22Rv1 (cell line): ENCODE measurements around the gene RHOA.

Experiments used
- H3K27ac ChIP-seq: fragments of 450-650 bp; 2 replicates; pipeline ENCODE4 v1.5.1; 2017
- ZFX ChIP-seq: fragments of 450-650 bp; IDR thresholded peaks from 2 replicates; pipeline ENCODE4 v1.6.1; 2017; ENCODE audit warnings: antibody characterized with exemption, borderline replicate concordance
- TF ChIP-seq, protein P1 (sequence below): fragments of 450-650 bp; IDR thresholded peaks from 2 replicates; pipeline ENCODE4 v1.5.1; 2017; ENCODE audit warnings: mild to moderate bottlenecking

Gene RHOA

DNA sequence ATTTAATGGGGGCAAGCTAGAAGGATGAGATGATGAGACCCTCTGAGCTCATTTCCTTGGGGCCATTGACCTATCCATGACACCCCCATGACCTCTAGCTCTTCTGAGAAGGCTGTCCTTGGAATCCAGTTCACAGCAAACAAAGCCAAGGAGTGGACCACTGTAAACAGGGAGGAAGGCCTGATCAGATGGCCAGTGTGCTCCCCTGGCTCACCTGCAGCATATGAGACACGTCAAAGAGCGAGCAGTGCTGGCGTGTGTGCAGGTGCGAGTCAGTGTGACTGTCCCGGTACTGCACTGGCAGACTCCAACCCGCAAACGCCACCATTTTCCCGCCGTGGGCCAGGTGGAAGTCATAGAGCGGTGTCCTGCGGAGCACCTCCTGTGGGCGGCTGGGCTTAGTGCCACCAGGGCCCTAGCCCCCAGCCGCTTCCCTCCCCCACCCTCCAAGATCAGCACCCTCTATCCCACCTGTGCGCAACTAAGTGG, 10.2 kb upstream of the RHOA start:
- H3K27ac ChIP-seq: no peak overlapping the region
- TF ChIP-seq, protein P1, sequence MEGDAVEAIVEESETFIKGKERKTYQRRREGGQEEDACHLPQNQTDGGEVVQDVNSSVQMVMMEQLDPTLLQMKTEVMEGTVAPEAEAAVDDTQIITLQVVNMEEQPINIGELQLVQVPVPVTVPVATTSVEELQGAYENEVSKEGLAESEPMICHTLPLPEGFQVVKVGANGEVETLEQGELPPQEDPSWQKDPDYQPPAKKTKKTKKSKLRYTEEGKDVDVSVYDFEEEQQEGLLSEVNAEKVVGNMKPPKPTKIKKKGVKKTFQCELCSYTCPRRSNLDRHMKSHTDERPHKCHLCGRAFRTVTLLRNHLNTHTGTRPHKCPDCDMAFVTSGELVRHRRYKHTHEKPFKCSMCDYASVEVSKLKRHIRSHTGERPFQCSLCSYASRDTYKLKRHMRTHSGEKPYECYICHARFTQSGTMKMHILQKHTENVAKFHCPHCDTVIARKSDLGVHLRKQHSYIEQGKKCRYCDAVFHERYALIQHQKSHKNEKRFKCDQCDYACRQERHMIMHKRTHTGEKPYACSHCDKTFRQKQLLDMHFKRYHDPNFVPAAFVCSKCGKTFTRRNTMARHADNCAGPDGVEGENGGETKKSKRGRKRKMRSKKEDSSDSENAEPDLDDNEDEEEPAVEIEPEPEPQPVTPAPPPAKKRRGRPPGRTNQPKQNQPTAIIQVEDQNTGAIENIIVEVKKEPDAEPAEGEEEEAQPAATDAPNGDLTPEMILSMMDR: no peak
- TF ChIP-seq ZFX: no peak

DNA sequence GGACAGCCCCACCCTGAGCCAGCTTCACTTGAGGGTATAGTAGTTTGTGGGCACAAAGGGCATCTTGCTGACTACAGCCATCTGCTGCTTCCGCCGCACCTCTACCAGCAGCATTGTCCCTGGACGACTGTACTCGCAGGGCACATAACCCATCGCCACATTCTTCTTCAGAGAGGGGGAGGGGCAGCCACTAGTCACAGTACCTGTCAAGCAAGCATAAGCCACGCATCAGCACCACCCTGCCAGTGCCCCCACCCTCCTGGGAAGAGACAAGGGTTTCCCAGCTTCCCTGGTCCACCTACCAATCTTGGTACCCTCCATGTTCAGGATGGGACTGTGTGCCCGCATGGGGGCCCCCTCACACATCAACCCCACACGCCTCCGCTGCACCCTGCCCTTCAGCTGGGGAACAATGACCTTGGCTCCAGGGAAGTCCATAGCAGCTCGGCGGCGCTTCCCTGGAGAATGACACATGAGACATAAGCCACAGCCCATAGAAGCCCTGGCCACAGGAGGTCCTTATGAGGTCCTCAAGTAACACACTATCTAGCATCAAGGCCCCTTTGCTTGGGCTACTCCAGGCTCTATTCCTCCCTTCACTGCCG, 5.8 kb upstream of the RHOA start:
- H3K27ac ChIP-seq: no peak overlapping the region
- no peak for TF ChIP-seq ZFX
- TF ChIP-seq, protein P1: no peak

DNA sequence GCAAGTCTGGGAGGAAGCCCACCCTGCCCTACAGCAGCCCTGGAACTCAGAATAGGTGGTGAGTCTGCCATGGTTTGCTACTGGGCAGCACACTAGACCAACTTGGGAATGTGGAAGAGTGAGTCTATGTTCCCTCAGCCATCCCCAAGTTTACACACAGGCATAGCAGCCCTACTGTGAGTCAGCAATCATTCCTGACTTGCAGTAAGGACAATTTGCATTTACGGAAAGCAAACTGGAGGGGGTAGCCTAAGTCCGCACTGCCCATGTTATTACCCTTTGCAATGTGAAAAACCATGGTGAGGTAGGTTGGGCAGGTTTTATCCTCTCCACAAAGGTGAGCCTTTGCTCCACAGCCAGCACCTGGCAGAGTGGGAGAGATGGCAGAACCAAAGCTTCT, 5.1 kb upstream of the RHOA start:
- TF ChIP-seq, protein P1: no peak
- no peak for TF ChIP-seq ZFX
- no peak overlapping the region for H3K27ac ChIP-seq

DNA sequence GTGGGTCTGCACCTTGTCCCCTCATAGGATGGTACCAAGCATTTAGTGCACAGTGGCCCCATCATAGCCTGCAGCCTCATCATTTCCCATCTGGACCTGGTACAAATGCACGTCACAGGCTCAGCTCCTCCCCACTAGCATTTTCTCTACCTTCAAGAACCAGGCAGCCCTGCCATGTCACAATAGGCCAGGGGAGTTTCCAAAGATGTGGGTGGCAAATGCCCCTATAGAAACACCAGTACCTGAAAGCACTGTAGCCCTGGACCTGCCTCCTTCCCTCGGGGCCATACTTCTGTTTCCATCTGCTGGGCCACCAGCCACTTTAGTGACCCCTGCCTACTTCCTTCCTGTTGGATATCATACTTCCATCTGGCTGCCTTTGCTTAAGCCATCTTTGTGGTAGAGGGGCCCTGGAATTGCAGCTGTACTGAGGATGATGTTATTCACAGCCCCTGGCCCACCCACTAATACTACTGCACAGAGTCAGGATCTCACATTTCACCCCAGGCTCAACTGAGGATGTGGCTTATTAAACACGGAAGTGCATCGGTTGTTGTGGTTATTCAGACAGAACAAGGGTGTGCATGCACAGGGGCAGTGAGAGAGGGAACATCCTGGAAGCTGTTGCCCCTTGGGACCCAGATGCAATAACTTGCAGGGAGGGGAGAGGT, 4.3 kb upstream of the RHOA start:
- H3K27ac ChIP-seq: peak overlapping the region; percentile 11; the same call in 1 of the 2 replicates
- no peak for TF ChIP-seq ZFX
- TF ChIP-seq, protein P1: no peak

DNA sequence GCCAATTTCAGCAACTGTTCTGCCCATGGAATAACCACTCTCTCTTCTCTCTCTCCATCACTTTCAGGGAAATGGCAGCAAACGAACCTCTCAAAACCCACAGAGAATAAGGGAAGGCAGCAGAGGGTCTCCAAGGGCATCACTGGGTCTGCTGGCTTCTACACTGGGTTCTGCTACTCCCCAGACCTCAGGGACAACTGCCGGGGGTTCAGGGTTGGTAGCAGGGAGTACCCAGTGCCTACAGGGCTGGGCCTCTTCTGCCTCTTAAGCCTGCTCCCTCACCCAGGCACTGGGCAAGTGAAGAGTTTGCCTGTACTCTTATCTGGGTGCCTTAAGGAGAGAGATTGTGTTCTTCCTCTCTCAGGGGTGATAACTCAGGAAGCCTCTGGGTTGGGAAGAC, 3.0 kb upstream of the RHOA start:
- TF ChIP-seq, protein P1: no peak
- TF ChIP-seq ZFX: no peak
- no peak overlapping the region for H3K27ac ChIP-seq

DNA sequence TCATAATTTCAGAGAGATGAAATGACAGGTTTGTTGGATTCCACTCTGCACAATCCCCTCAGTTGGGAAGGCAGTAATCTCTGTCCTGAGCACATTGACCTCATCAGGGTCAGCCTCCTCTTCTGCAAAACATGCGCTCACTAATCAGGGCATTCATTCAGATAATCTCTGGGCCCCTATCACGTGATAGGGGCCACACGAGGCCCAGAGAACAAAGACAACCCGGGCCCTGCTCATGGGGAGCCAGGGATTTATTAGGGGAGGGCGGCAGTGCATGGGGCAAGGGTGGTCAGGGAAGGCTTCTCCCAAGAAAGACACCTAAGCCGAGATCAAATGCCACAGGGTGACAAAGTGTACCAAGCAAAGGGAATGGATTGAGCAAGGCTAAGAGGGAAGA, 1.6 kb upstream of the RHOA start:
- H3K27ac ChIP-seq: peak overlapping the region; percentile 96
- TF ChIP-seq, protein P1: no peak
- no peak for TF ChIP-seq ZFX

DNA sequence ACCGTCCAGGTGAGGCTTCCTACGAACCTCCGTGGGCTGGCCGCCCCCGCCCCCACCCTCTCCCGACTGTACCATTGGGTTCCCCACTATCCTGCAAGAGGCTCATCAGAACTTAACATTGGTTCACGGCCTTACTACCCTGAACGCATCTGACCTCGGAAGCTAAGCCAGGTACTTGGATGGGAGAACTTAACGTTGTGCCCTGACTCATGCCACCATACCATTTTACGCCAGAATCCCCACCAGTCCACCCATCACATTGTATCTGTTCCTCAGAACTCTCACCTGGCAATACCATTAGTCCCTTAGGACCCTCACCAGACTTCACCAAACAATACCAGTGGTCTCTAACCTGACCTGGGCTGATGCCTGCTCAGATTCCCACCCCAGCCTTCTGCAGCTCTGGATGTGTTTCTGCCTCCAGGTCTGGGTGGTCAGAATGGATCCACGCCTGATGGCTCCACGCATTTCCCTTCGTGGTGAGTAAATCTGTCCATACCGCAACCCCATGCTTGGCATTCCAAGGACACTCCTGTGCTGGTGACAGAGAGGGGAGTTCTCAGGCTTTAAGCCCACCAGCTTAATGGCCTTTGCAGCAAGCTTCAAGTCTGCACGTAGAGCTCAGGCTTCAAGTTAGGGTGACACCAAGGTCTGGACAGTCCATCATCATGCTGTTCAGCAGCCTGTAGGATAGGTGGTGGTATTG, 1.0 kb upstream of the RHOA start:
- TF ChIP-seq, protein P1: no peak
- TF ChIP-seq ZFX: no peak
- H3K27ac ChIP-seq: peak overlapping the region; percentile 96
